SK-N-MC (cell line): Measurements from ENCODE around the gene SP4.

Source experiments
- EZH2 ChIP-seq: fragments of 200-600 bp; sonication (generic); IDR thresholded peaks from one replicate; pipeline ENCODE4 v1.6.1; 2017; ENCODE audit warnings: antibody characterized with exemption
- FOXP2 ChIP-seq: optimal IDR thresholded peaks from 2 replicates; pipeline ENCODE3; 2011; ENCODE audit warnings: mild to moderate bottlenecking, moderate library complexity; ENCODE audit not compliant: insufficient read depth; ENCODE audit errors: extremely low read length, control extremely low read depth
- POLR2AphosphoS5 ChIP-seq: IDR thresholded peaks from 2 replicates; pipeline ENCODE4 v1.6.1; 2012; ENCODE audit warnings: mild to moderate bottlenecking, low read depth, low read length, borderline replicate concordance

GRCh38 chr7:21548491-21548890, 120.6 kb downstream of the SP4 start:
- no peak for TF ChIP-seq POLR2AphosphoS5
- TF ChIP-seq EZH2, result no peak
- no peak for TF ChIP-seq FOXP2
